ENCODE data around the gene RNF152. TPM values are rescaled to one million over a fixed set of nuclear protein-coding genes. Genes with fewer than 3 reads are reported as not detected.
A peak's percentile ranks its signal among the peaks of the same experiment; 100 is the strongest.

RNF152 gene
- total and polyA plus RNA-seq, 7 donors: 7.1 to 27.3 (median 11.5) TPM

- intact Hi-C loops (cut with DNase I): no loop called here
- H3K36me3 ChIP-seq: no peaks in the 10 kb centered on the region
- H3K27me3 ChIP-seq: no peaks in the 10 kb centered on the region
- no peak overlapping the region for H3K4me3 ChIP-seq
- no peak overlapping the region for H3K27ac ChIP-seq
- no peaks in the 10 kb centered on the region for H3K9me3 ChIP-seq
- DNase-seq: no peak
- 70 to 83% methylated on average over 4 of the region's 4 CpGs for WGBS, 2 donors
- no peak for TF ChIP-seq EP300 (IDR thresholded peaks at IDR 0.05)
- TF ChIP-seq POLR2AphosphoS5 (IDR thresholded peaks at IDR 0.05): no peak
- no peak for TF ChIP-seq POLR2A (IDR thresholded peaks at IDR 0.05)
- TF ChIP-seq, protein P1, sequence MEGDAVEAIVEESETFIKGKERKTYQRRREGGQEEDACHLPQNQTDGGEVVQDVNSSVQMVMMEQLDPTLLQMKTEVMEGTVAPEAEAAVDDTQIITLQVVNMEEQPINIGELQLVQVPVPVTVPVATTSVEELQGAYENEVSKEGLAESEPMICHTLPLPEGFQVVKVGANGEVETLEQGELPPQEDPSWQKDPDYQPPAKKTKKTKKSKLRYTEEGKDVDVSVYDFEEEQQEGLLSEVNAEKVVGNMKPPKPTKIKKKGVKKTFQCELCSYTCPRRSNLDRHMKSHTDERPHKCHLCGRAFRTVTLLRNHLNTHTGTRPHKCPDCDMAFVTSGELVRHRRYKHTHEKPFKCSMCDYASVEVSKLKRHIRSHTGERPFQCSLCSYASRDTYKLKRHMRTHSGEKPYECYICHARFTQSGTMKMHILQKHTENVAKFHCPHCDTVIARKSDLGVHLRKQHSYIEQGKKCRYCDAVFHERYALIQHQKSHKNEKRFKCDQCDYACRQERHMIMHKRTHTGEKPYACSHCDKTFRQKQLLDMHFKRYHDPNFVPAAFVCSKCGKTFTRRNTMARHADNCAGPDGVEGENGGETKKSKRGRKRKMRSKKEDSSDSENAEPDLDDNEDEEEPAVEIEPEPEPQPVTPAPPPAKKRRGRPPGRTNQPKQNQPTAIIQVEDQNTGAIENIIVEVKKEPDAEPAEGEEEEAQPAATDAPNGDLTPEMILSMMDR (IDR thresholded peaks at IDR 0.05): no peak
- peaks cover 0 to 9% (median 2%) of the 10 kb centered on the region in 4 donors for H3K4me1 ChIP-seq
Observed at GRCh38 chr18:61833978-61834377, 58.8 kb downstream of the RNF152 start.

GRCh38 chr18:61833387-61833786 lies 59.4 kb downstream of the RNF152 start:
- H3K4me1 ChIP-seq: peaks cover 0 to 9% (median 2%) of the 10 kb centered on the region in 4 donors
- intact Hi-C loops (cut with DNase I): no loop called here
- TF ChIP-seq POLR2A (IDR thresholded peaks at IDR 0.05) (no peak), EP300 (IDR thresholded peaks at IDR 0.05) (no peak), POLR2AphosphoS5 (IDR thresholded peaks at IDR 0.05) (peak in 1 of 4 donors; percentile 11)
- TF ChIP-seq, protein P1 (IDR thresholded peaks at IDR 0.05): no peak
- H3K36me3 ChIP-seq: no peaks in the 10 kb centered on the region
- H3K27ac ChIP-seq: no peak overlapping the region
- H3K27me3 ChIP-seq: no peaks in the 10 kb centered on the region
- DNase-seq: no peak
- H3K9me3 ChIP-seq: no peaks in the 10 kb centered on the region
- no peak overlapping the region for H3K4me3 ChIP-seq
- 34 to 53% methylated on average over 5 of the region's 5 CpGs for WGBS, 2 donors

DNA sequence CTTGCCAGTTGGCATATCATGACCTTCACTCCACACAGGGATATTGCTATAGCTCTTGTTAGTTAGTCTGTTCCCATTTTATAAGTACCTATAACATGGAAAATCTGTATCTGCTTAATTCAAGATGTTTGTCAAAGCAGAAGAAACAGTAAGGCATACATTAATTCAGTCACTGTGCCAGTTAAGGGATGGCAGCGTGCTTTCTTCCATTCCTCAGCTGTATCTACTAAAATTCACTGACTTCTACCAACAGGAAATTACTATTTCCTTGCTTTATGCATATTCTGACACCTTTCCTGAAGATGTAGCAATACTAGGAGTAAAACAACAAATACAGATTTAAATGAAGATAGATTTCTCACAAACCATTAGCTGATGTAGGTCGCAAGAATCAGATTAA lies 59.9 kb downstream of the RNF152 start:
- intact Hi-C loops (cut with DNase I): no loop called here
- no peak for DNase-seq
- Histone ChIP-seq H3K36me3 (no peaks in the 10 kb centered on the region), H3K4me1 (peaks cover 0 to 7% (median 2%) of the 10 kb centered on the region in 4 donors), H3K9me3 (no peaks in the 10 kb centered on the region), H3K27ac (no peak overlapping the region), H3K27me3 (no peaks in the 10 kb centered on the region), H3K4me3 (no peak overlapping the region)
- TF ChIP-seq EP300 (IDR thresholded peaks at IDR 0.05) (no peak), POLR2AphosphoS5 (IDR thresholded peaks at IDR 0.05) (no peak), POLR2A (IDR thresholded peaks at IDR 0.05) (no peak)
- TF ChIP-seq, protein P1 (IDR thresholded peaks at IDR 0.05): no peak
- WGBS, 2 donors: 59 to 91% methylated on average over 2 of the region's 2 CpGs

DNA sequence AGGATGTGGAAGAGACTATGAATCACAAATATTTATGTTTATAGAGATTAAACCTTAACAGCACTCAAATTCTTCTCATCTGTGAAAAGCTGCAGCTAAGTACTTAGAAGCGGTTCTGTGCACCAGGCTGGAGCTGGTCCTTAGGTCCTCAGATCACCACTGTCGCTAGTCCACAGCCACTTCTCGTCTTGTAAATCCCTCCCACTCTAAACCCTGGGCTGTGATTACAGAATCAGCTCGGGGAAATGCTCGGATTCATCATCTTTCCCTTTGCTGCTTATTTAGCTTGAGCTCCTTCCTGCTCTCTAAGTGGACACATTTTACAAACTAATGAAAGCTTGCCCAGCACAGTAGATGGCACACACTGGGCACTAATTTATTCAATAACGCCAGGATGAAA lies 61.7 kb downstream of the RNF152 start:
- 69 to 73% methylated on average over 6 of the region's 6 CpGs for WGBS, 2 donors
- Histone ChIP-seq H3K4me3 (no peak overlapping the region), H3K27ac (no peak overlapping the region), H3K4me1 (no peaks in the 10 kb centered on the region), H3K27me3 (no peaks in the 10 kb centered on the region), H3K36me3 (no peaks in the 10 kb centered on the region), H3K9me3 (no peaks in the 10 kb centered on the region)
- DNase-seq: no peak
- TF ChIP-seq EP300 (IDR thresholded peaks at IDR 0.05) (no peak), POLR2A (IDR thresholded peaks at IDR 0.05) (no peak), POLR2AphosphoS5 (IDR thresholded peaks at IDR 0.05) (no peak)
- TF ChIP-seq, protein P1 (IDR thresholded peaks at IDR 0.05): no peak
- intact Hi-C loops (cut with DNase I): no loop called here

- TF ChIP-seq EP300 (IDR thresholded peaks at IDR 0.05): no peak
- TF ChIP-seq, protein P1 (IDR thresholded peaks at IDR 0.05): no peak
- TF ChIP-seq POLR2AphosphoS5 (IDR thresholded peaks at IDR 0.05): no peak
- no peak for TF ChIP-seq POLR2A (IDR thresholded peaks at IDR 0.05)
- Histone ChIP-seq H3K4me1 (no peaks in the 10 kb centered on the region), H3K4me3 (no peak overlapping the region), H3K27ac (no peak overlapping the region), H3K9me3 (no peaks in the 10 kb centered on the region), H3K27me3 (no peaks in the 10 kb centered on the region), H3K36me3 (no peaks in the 10 kb centered on the region)
- WGBS, 2 donors: 90% methylated on average over 7 of the region's 7 CpGs
- intact Hi-C loops (cut with DNase I): no loop called here
- DNase-seq: no peak
Observed at GRCh38 chr18:61829108-61829507, 63.7 kb downstream of the RNF152 start.

All from sigmoid colon (tissue), 7 donors.